Keratinocyte (primary cell): ENCODE results near the gene SHROOM4. TPM values are rescaled to one million over a fixed set of nuclear protein-coding genes. Genes with fewer than 3 reads are reported as not detected.

Experiments used
- DNase-seq: peaks from one replicate; pipeline ENCODE4 v3.0.0-alpha.2; 2011; ENCODE audit warnings: low read depth, missing footprints, low spot score
- FAIRE-seq: peaks from 2 replicates; lab custom pipeline; 2011; peaks lifted over from hg19 to GRCh38; lab: Jason Lieb, UNC
- H2AFZ ChIP-seq: 2 replicates; pipeline ENCODE4 v1.6.0; 2012; ENCODE audit warnings: low read length, control low read depth, inconsistent platforms; ENCODE audit not compliant: control insufficient read depth
- H3K27ac ChIP-seq: 2 replicates; pipeline ENCODE4 v1.5.1; 2011; ENCODE audit warnings: low read length; ENCODE audit not compliant: control insufficient read depth, insufficient read depth
- H3K27me3 ChIP-seq: 3 replicates; pipeline ENCODE4 v1.6.0; 2011; ENCODE audit warnings: low read length; ENCODE audit not compliant: control insufficient read depth, insufficient read depth; ENCODE audit errors: extremely low read depth
- H3K36me3 ChIP-seq, 2 experiments: 2 replicates in 1 of 2; 3 replicates in 1 of 2; pipeline ENCODE4 v1.5.1; 2011; ENCODE audit warnings: low read length in 2 of 2, mild to moderate bottlenecking in 1 of 2; ENCODE audit not compliant: control insufficient read depth in 2 of 2, insufficient read depth in 2 of 2; ENCODE audit errors: extremely low read depth in 1 of 2
- H3K4me1 ChIP-seq: 3 replicates; pipeline ENCODE4 v1.5.1; 2011; ENCODE audit warnings: low read length; ENCODE audit not compliant: control insufficient read depth, insufficient read depth; ENCODE audit errors: extremely low read depth
- H3K4me2 ChIP-seq: 3 replicates; pipeline ENCODE4 v1.6.0; 2011; ENCODE audit warnings: low read depth, low read length; ENCODE audit not compliant: control insufficient read depth, insufficient read depth; ENCODE audit errors: extremely low read depth
- H3K4me3 ChIP-seq, 3 experiments: fragments of 200-600 bp in 1 of 3; sonication (generic) in 1 of 3; 2 replicates in 2 of 3; 3 replicates in 1 of 3; pipeline ENCODE4 v1.5.1; 2011 to 2016; ENCODE audit warnings: low read length in 3 of 3, mild to moderate bottlenecking in 3 of 3, control low read depth in 2 of 3, inconsistent platforms in 1 of 3, low read depth in 1 of 3, mixed read lengths in 1 of 3, mixed run types in 1 of 3, moderate library complexity in 1 of 3; ENCODE audit not compliant: control insufficient read depth in 2 of 3, insufficient read depth in 2 of 3; ENCODE audit errors: extremely low read depth in 1 of 3
- H3K79me2 ChIP-seq: 2 replicates; pipeline ENCODE4 v1.6.0; 2012; ENCODE audit warnings: low read length; ENCODE audit not compliant: control insufficient read depth, insufficient read depth
- H3K9ac ChIP-seq: 3 replicates; pipeline ENCODE4 v1.6.0; 2011; ENCODE audit warnings: low read length; ENCODE audit not compliant: control insufficient read depth, insufficient read depth; ENCODE audit errors: extremely low read depth
- H3K9me1 ChIP-seq: 3 replicates; pipeline ENCODE4 v1.6.0; 2011; ENCODE audit warnings: low read length; ENCODE audit not compliant: control insufficient read depth, insufficient read depth; ENCODE audit errors: extremely low read depth
- H3K9me3 ChIP-seq: 2 replicates; pipeline ENCODE4 v1.5.1; 2012; ENCODE audit warnings: low read depth, low read length; ENCODE audit not compliant: control insufficient read depth
- H4K20me1 ChIP-seq: 3 replicates; pipeline ENCODE4 v1.6.0; 2011; ENCODE audit warnings: low read length; ENCODE audit not compliant: control insufficient read depth, insufficient read depth; ENCODE audit errors: extremely low read depth
- CTCF ChIP-seq, 3 experiments: IDR thresholded peaks in 1 of 3; conservative IDR thresholded peaks in 1 of 3; optimal IDR thresholded peaks in 1 of 3; 2 replicates in 2 of 3; 3 replicates in 1 of 3; pipeline versions ENCODE3 to v1.5.1; 2011; ENCODE audit warnings: low read length in 3 of 3, mild to moderate bottlenecking in 3 of 3, moderate library complexity in 2 of 3, control low read depth in 1 of 3, inconsistent platforms in 1 of 3; ENCODE audit not compliant: insufficient read depth in 2 of 3; ENCODE audit errors: extremely low read depth in 1 of 3
- EZH2 ChIP-seq: IDR thresholded peaks from one replicate; pipeline ENCODE4 v1.6.1; 2012; ENCODE audit warnings: inconsistent platforms, mild to moderate bottlenecking, low read length, moderate library complexity
- dilution Hi-C: fragments of 300-500 bp; cut with MboI; formaldehyde crosslinking; loops from one replicate; pipeline ENCODE4 v1.7.0; 2020; ENCODE audit warnings: low sequenced_read_pairs; ENCODE audit not compliant: extremely low pct_ligation_motif_present
- polyA plus RNA-seq, 5 experiments: library from polyadenylated mRNA; depleted of rRNA in 3 of 5; stranded (reverse) in 3 of 5; stranded (forward) in 1 of 5; unstranded in 1 of 5; fragments of >200 nt; gene quantifications; 1 replicate in 1 of 5; 2 replicates in 3 of 5; 3 replicates in 1 of 5; pipeline versions ENCODE4 v1.2.1 to v1.2.3, GENCODE V29; 2011 to 2012; ENCODE audit warnings: missing spikeins in 2 of 5, low read depth in 1 of 5, low replicate concordance in 1 of 5

The SHROOM4 gene
- polyA plus RNA-seq, 1 donor (not counting 4 experiments of a cell fraction or from before 2014, with no cell fraction given): 0.50 TPM

- Histone ChIP-seq H3K4me3 (no peak overlapping the region), H3K27me3 (no peaks in the 10 kb centered on the region), H3K9ac (no peak overlapping the region), H3K4me2 (no peak overlapping the region), H2AFZ (no peak overlapping the region), H3K36me3 (no peaks in the 10 kb centered on the region), H3K4me1 (no peaks in the 10 kb centered on the region), H3K9me1 (no peaks in the 10 kb centered on the region), H3K79me2 (no peaks in the 10 kb centered on the region), H4K20me1 (no peaks in the 10 kb centered on the region), H3K9me3 (no peaks in the 10 kb centered on the region), H3K27ac (no peak overlapping the region)
- DNase-seq (no peak), FAIRE-seq (no peak)
- TF ChIP-seq CTCF (optimal IDR thresholded peaks at IDR 0.05 in 1 of 3, IDR thresholded peaks at IDR 0.05 in 1 of 3, conservative IDR thresholded peaks at IDR 0.05 in 1 of 3; ENCODE audit: extremely low read depth in 1 of 3, insufficient read depth in 2 of 3, low read length in 3 of 3): no peak
- dilution Hi-C loops: no loop called here
Measured at GRCh38 chrX:50838820-50839600, 25.0 kb upstream of the SHROOM4 start.

GRCh38 chrX:50827996-50828395 is 14.0 kb upstream of the SHROOM4 start:
- H3K4me3 ChIP-seq: no peak overlapping the region
- no peaks in the 10 kb centered on the region for H4K20me1 ChIP-seq
- H3K9me1 ChIP-seq: no peaks in the 10 kb centered on the region
- H3K27me3 ChIP-seq: no peaks in the 10 kb centered on the region
- no peak overlapping the region for H3K4me2 ChIP-seq
- H3K36me3 ChIP-seq: no peaks in the 10 kb centered on the region
- H3K79me2 ChIP-seq: no peaks in the 10 kb centered on the region
- DNase-seq: peak; percentile 60
- TF ChIP-seq CTCF (optimal IDR thresholded peaks at IDR 0.05 in 1 of 3, IDR thresholded peaks at IDR 0.05 in 1 of 3, conservative IDR thresholded peaks at IDR 0.05 in 1 of 3; ENCODE audit: extremely low read depth in 1 of 3, insufficient read depth in 2 of 3, low read length in 3 of 3): no peak
- TF ChIP-seq EZH2: no peak
- FAIRE-seq: peak; percentile 95
- no peaks in the 10 kb centered on the region for H3K9me3 ChIP-seq
- no peak overlapping the region for H3K9ac ChIP-seq
- peaks cover 10% of the 10 kb centered on the region for H3K4me1 ChIP-seq
- dilution Hi-C loops: no loop called here
- H3K27ac ChIP-seq: no peak overlapping the region
- no peak overlapping the region for H2AFZ ChIP-seq
